ENCODE results near the gene TRPM4.
A peak's percentile ranks its signal among the peaks of the same experiment; 100 is the strongest.
"Not testable (repeated sequence)": the region's sequence is repeated elsewhere in the genome, so short reads cannot be mapped to it uniquely, and the experiment has no call there.

Gene TRPM4

GRCh38 chr19:49146408-49146770 is 11.2 kb upstream of the TRPM4 start:
- ChIA-PET CTCF (interaction anchor here (0.7 to 6.6 kb wide), 31 partner anchors 9 to 472 kb away, joined by 3 to 70 read pairs (median 5); partner anchors contain the start of genes GYS1, HRC, LIN7B and RUVBL2), POLR2A (interaction anchor here (0.5 to 1.6 kb wide), 4 partner anchors 18 to 49 kb away, joined by 3 to 5 read pairs (median 4); partner anchors contain the start of gene PPFIA3)
- H3K4me3 ChIP-seq (ENCODE audit: low read depth, low read length); H3K4me1 ChIP-seq (ENCODE audit: control insufficient read depth, insufficient read depth, low read length); H3K27ac ChIP-seq (ENCODE audit: extremely low read depth, low read depth, low read length); H3K9me3 ChIP-seq (ENCODE audit: control insufficient read depth, insufficient read depth, low read depth, low read length); H3K36me3 ChIP-seq (ENCODE audit: control insufficient read depth in 2 of 2, insufficient read depth in 1 of 2, low read length in 2 of 2): not testable (repeated sequence)
- TF ChIP-seq ZNF248 (tag by site-specific recombination; IDR thresholded peaks at IDR 0.05) (0 out of 2 replicates have a peak, but pooled peaks have one; percentile 25), ZBTB26 (tag by site-specific recombination; optimal IDR thresholded peaks at IDR 0.05) (peak; percentile 2), ZEB2 (tag by site-specific recombination; IDR thresholded peaks at IDR 0.05) (0 out of 2 replicates have a peak, but pooled peaks have one; percentile 6)

- no peaks in the 10 kb centered on the region for H3K9me3 ChIP-seq (ENCODE audit: control insufficient read depth, insufficient read depth, low read depth, low read length)
- TF ChIP-seq SALL2 (tag by site-specific recombination; IDR thresholded peaks at IDR 0.05; ENCODE audit: borderline replicate concordance) (no peak), TSHZ1 (tag by site-specific recombination; IDR thresholded peaks at IDR 0.05; ENCODE audit: borderline replicate concordance) (no peak), ZXDB (tag by site-specific recombination; IDR thresholded peaks at IDR 0.05) (no peak), ZNF629 (tag by site-specific recombination; IDR thresholded peaks at IDR 0.05) (no peak), ZNF37A (tag by site-specific recombination; IDR thresholded peaks at IDR 0.05) (no peak), ZNF398 (tag by site-specific recombination; IDR thresholded peaks at IDR 0.05) (no peak), ZBTB20 (tag by site-specific recombination; IDR thresholded peaks at IDR 0.05) (no peak)
- peaks cover 6% of the 10 kb centered on the region for H3K4me1 ChIP-seq (ENCODE audit: control insufficient read depth, insufficient read depth, low read length)
- no peak overlapping the region for H3K4me3 ChIP-seq (ENCODE audit: low read depth, low read length)
- H3K36me3 ChIP-seq (ENCODE audit: control insufficient read depth in 2 of 2, insufficient read depth in 1 of 2, low read length in 2 of 2): no peaks in the 10 kb centered on the region; a peak in 1 of 3 replicates
- H3K27ac ChIP-seq (ENCODE audit: extremely low read depth, low read depth, low read length): no peak overlapping the region
- CTCF ChIA-PET: interaction anchor here (0.7 to 6.6 kb wide), 9 partner anchors 9 to 150 kb away, joined by 3 to 70 read pairs (median 5); no protein-coding TSS in a partner anchor
- POLR2A ChIA-PET: interaction anchor here (0.6 to 3.1 kb wide), 9 partner anchors 10 to 155 kb away, joined by 3 to 27 read pairs (median 6); partner anchors contain the start of genes GYS1 and RUVBL2
Observed at GRCh38 chr19:49148044-49148682, 9.4 kb upstream of the TRPM4 start.

- peak overlapping the region; percentile 69 for H3K4me3 ChIP-seq (ENCODE audit: low read depth, low read length)
- POLR2A ChIA-PET: interaction anchor here (0.6 to 3.8 kb wide), 24 partner anchors 10 to 1120 kb away, joined by 3 to 27 read pairs (median 4); partner anchors contain the start of genes DKKL1, GYS1, LIN7B and PPFIA3
- CTCF ChIA-PET: interaction anchor here (0.5 to 6.6 kb wide), 12 partner anchors 13 to 151 kb away, joined by 3 to 70 read pairs (median 5); partner anchors contain the start of gene LIN7B
- H3K4me1 ChIP-seq (ENCODE audit: control insufficient read depth, insufficient read depth, low read length): peaks cover 6% of the 10 kb centered on the region
- H3K9me3 ChIP-seq (ENCODE audit: control insufficient read depth, insufficient read depth, low read depth, low read length): no peaks in the 10 kb centered on the region
- peak overlapping the region; percentile 70 for H3K27ac ChIP-seq (ENCODE audit: extremely low read depth, low read depth, low read length)
- H3K36me3 ChIP-seq (ENCODE audit: control insufficient read depth in 2 of 2, insufficient read depth in 1 of 2, low read length in 2 of 2): no peaks in the 10 kb centered on the region; a peak in 1 of 3 replicates
- TF ChIP-seq ZSCAN23 (tag by site-specific recombination; IDR thresholded peaks at IDR 0.05): no peak
- TF ChIP-seq ZFHX2 (tag by site-specific recombination; conservative IDR thresholded peaks at IDR 0.05): peak; percentile 94
- no peak for TF ChIP-seq PRDM4 (tag by site-specific recombination; IDR thresholded peaks at IDR 0.05)
- no peak for TF ChIP-seq ZNF280D (tag by site-specific recombination; IDR thresholded peaks at IDR 0.05)
- no peak for TF ChIP-seq ZNF112 (tag by site-specific recombination; IDR thresholded peaks at IDR 0.05)
Observed at GRCh38 chr19:49148784-49149651, 8.6 kb upstream of the TRPM4 start.

Measured in HEK293 (cell line).